Rectal smooth muscle tissue (tissue), 1 donor: ENCODE measurements around the gene OR4F15.

ENCODE experiments used
- H3K27ac ChIP-seq: one replicate; pipeline ENCODE4 v1.7.0; 2013; ENCODE audit warnings: low read depth, low read length, inconsistent platforms
- H3K27me3 ChIP-seq: one replicate; pipeline ENCODE4 v1.7.0; 2013; ENCODE audit warnings: low read length; ENCODE audit not compliant: control insufficient read depth, insufficient read depth
- H3K36me3 ChIP-seq: one replicate; pipeline ENCODE4 v1.7.0; 2013; ENCODE audit warnings: low read length; ENCODE audit not compliant: control insufficient read depth, insufficient read depth
- H3K4me1 ChIP-seq: one replicate; pipeline ENCODE4 v1.7.0; 2013; ENCODE audit warnings: low read length; ENCODE audit not compliant: control insufficient read depth, insufficient read depth
- H3K4me3 ChIP-seq: one replicate; pipeline ENCODE4 v1.7.0; 2013; ENCODE audit warnings: low read length
- H3K9ac ChIP-seq: one replicate; pipeline ENCODE4 v1.7.0; 2013; ENCODE audit warnings: low read length

The OR4F15 gene

DNA sequence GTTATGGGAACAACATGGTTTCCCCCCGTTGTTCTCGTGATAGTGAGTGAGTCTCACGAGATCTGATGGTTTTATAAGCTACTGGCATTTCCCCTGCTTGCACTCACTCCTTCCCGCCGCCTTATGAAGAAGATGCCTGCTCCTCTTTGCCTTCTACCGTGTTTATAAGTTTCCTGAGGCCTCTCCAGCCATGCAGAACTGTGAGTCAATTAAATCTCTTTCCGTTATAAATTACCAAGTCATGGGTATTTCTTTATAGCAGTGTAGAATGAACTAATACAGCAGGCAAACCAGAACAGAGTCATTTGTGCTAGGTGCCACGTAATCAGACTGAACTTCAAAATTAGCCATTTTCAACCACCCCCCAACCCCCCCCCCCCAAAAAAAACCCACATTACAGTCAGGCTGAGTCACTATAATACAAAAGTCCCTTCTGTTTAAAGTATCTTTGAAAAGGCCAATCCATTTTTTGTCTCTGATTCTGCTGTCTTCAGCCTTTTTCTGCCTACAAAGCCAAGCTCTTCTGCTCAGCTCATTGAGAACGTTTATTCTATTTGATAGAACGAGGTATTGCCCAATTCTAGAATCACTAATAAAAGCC lies 4.6 kb upstream of the OR4F15 start:
- H3K36me3 ChIP-seq: no peaks in the 10 kb centered on the region
- peaks cover 6% of the 10 kb centered on the region for H3K4me1 ChIP-seq
- H3K4me3 ChIP-seq: no peak overlapping the region
- no peak overlapping the region for H3K9ac ChIP-seq
- no peak overlapping the region for H3K27ac ChIP-seq
- H3K27me3 ChIP-seq: no peaks in the 10 kb centered on the region

DNA sequence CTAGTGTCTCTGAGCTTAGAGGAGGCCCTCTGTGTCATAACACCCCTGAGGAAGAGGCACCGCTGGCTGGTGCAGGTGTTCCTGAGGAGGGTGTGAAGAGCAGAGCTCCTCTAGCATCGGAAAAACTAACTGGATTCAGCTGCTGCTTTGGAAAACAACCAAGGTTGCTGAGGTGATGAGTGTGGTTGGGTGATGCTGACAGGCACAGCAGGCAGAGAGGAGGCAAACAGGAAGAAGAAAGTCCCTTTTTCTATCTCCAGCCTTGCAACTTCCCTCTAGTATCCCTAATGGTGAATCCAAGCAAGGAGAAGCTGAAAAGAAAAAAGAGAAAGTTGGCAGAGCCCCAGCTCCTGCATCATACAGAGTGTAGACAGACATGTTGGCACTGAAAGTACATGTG lies 3.8 kb upstream of the OR4F15 start:
- H3K4me1 ChIP-seq: peaks cover 4% of the 10 kb centered on the region
- H3K27me3 ChIP-seq: no peaks in the 10 kb centered on the region
- H3K27ac ChIP-seq: no peak overlapping the region
- no peak overlapping the region for H3K4me3 ChIP-seq
- H3K9ac ChIP-seq: no peak overlapping the region
- no peaks in the 10 kb centered on the region for H3K36me3 ChIP-seq

DNA sequence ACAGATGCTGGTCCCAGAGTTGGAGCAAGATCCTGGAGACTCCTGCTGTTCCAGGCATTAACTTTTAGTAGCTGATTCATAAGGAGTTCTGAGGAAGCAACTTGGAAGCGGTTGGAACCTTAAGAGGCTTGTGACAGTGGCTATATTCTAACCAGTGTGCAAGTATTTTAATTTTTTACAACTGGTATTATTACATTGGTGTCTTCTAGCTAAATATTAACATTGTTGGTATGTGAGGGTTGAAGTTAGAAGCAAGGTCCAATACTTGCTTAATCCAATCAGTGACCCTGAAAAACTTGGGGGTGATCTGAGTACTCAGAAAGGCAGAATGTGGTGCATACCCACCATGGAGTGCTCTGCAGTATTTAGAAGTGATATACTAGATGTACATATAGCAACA lies 1.5 kb upstream of the OR4F15 start:
- H3K36me3 ChIP-seq: no peaks in the 10 kb centered on the region
- no peaks in the 10 kb centered on the region for H3K4me1 ChIP-seq
- no peak overlapping the region for H3K4me3 ChIP-seq
- no peak overlapping the region for H3K9ac ChIP-seq
- H3K27me3 ChIP-seq: no peaks in the 10 kb centered on the region
- no peak overlapping the region for H3K27ac ChIP-seq

DNA sequence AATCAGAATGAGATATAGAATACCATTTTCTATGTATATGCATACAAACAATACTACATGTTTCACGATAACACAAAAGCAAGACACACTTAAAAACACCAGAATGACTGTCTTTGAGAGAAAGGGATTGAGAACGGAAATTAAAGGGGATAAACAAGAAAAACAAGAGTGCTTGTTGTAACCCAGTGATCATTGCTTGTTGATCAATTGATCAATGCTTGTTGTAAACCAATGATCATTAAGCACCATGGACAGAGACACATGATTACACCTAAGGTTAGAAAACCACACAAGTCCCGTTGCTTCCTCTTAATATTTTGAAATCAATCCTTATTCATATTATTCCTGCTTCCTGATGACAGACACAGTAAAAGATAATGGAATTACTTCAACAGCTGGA lies 1.1 kb upstream of the OR4F15 start:
- Histone ChIP-seq H3K4me3 (no peak overlapping the region), H3K4me1 (no peaks in the 10 kb centered on the region), H3K9ac (no peak overlapping the region), H3K36me3 (no peaks in the 10 kb centered on the region), H3K27me3 (no peaks in the 10 kb centered on the region), H3K27ac (no peak overlapping the region)

DNA sequence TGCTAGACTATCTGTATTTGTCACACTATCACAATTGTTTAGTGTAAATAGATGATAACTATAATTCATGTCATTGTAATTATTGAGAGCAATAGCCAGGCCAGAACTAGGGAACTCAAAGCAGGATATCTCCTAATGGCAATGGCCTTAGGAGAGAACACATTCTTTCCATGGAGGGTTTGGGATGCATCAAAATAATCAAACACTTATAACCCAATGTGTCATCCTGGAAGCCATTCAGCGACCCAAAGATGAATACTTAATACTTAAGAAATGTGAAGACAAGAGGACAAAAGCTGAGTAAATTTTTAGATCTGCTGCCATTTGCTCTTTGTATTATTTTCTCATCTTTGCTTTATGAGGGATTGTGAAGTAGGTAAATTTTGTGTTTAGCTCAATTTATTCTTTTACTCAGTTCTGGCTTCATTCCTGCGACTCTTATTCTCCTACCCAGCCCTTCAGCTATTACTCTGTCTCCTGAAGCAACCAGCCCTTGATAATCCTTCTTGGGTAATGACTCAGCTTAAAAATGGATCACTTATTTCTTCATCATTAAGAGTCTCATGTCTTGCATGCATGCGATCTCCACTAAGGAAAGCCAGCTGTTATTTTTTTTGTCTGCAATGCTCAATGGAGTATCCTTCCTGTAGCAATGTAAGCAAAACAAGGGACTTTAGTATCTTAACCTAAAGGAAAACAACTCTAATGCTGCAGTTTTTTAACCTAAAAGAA lies 2.0 kb downstream of the OR4F15 start:
- no peaks in the 10 kb centered on the region for H3K36me3 ChIP-seq
- H3K27me3 ChIP-seq: no peaks in the 10 kb centered on the region
- no peak overlapping the region for H3K9ac ChIP-seq
- no peaks in the 10 kb centered on the region for H3K4me1 ChIP-seq
- H3K4me3 ChIP-seq: no peak overlapping the region
- no peak overlapping the region for H3K27ac ChIP-seq

DNA sequence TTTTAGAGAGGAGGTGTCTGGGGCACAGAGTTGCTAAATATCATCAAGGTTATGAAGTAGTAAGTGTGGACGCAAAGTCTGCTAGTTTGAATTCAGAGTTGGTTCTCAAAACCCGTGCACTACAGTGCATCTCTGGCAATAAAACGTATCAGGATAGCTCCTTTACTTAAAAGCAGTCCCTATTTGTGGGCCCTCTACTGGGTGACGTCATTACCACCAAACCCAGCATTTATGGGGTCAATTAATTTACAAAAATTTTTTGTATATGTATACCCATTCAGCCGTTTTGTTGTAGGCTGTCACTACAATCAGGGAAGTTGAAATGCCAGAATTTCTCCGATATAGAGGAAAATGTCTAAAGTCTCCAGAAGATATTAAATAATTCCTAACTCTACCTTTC lies 8.8 kb downstream of the OR4F15 start:
- Histone ChIP-seq H3K9ac (no peak overlapping the region), H3K27ac (no peak overlapping the region), H3K36me3 (no peaks in the 10 kb centered on the region), H3K4me3 (no peak overlapping the region), H3K27me3 (no peaks in the 10 kb centered on the region), H3K4me1 (no peaks in the 10 kb centered on the region)

DNA sequence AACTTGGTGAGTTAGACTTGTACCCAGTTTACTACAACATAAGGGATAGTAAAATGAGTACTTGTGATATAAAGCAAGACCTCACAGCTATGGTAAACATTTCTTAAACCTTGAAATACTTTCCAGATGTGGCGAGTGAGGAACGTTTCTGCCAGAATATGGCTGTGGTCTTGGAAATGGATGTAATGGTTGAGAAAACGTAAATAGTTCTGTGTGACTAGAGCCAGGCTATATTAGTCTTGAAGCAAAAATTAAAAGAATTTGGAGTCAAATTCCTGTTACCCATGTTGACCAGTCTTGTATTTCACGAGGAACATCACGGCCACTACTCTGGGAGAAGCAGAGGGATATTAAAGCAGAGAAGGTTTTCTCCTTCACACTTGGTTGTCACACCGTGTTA lies 15.3 kb downstream of the OR4F15 start:
- H3K4me3 ChIP-seq: no peak overlapping the region
- no peaks in the 10 kb centered on the region for H3K36me3 ChIP-seq
- H3K4me1 ChIP-seq: no peaks in the 10 kb centered on the region
- no peak overlapping the region for H3K9ac ChIP-seq
- no peak overlapping the region for H3K27ac ChIP-seq
- no peaks in the 10 kb centered on the region for H3K27me3 ChIP-seq

DNA sequence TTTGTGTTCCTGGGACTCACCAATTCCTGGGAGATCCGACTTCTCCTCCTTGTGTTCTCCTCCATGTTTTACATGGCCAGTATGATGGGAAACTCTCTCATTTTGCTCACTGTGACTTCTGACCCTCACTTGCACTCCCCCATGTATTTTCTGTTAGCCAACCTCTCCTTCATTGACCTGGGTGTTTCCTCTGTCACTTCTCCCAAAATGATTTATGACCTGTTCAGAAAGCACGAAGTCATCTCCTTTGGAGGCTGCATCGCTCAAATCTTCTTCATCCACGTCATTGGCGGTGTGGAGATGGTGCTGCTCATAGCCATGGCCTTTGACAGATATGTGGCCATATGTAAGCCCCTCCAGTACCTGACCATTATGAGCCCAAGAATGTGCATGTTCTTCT lies 16.8 kb downstream of the OR4F15 start:
- Histone ChIP-seq H3K27me3 (no peaks in the 10 kb centered on the region), H3K27ac (no peak overlapping the region), H3K4me3 (no peak overlapping the region), H3K9ac (no peak overlapping the region), H3K4me1 (no peaks in the 10 kb centered on the region), H3K36me3 (no peaks in the 10 kb centered on the region)

DNA sequence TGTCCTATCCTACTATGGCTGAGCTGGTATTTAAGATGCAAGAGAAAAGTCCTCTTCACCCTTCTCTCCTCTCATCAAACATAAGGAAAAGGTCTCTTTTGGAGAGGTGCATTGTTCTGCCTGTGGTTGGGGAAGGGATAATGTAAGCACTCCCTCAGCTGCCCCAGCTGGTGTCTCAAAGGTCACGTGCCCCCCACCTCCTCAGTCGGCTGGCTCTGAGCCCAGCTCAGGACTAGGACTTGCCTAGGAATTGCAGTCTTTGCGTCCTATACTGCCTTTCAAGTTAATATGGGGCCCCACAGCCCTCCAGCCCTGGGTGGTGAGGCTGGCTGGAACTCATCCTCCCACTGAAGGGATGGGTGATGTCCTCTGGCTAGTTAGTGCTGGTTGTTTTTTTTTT lies 29.7 kb downstream of the OR4F15 start:
- no peaks in the 10 kb centered on the region for H3K36me3 ChIP-seq

DNA sequence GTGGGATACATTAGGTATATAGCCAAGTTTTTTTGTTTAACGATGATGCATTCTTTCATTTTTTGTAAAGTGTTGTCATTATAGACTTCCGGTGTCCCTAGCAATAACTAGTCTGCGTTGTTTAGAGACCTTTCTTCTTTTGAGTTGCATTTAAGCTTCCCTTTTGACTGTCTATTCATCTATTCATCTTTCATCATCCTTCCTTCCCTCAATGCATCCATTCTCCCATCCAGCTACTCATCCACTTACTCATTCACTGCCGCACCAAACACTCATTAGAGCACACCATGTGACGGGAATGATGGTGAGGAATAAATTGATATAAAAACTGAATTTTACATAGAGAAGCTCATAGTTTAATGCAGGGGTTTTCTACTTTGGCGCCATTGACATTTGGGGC lies 32.9 kb downstream of the OR4F15 start:
- Histone ChIP-seq H3K9ac (no peak overlapping the region), H3K36me3 (no peaks in the 10 kb centered on the region), H3K4me3 (no peak overlapping the region), H3K4me1 (no peaks in the 10 kb centered on the region), H3K27ac (no peak overlapping the region), H3K27me3 (no peaks in the 10 kb centered on the region)

More for the DNA sequence above, 29.7 kb downstream of the OR4F15 start:
- Histone ChIP-seq H3K27ac (no peak overlapping the region), H3K9ac (no peak overlapping the region), H3K4me1 (no peaks in the 10 kb centered on the region), H3K4me3 (no peak overlapping the region), H3K27me3 (no peaks in the 10 kb centered on the region)

DNA sequence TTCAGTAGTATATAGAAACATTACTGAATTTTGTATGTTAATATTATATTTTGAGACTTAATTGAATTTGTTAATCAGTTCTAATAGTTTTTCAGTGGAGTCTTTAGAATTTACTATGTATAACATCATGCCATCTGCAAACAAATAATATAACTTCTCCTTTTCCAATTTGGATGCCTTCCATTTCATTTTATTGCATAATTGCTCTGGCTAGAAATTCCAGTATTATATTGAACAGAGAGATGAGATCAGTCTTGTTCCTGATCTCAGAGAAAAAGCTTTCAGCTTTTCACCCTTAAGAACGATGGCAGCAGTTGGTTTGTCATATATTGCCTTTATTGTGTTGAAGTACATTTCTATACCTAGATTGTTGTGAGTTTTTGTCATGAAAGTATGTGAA lies 40.4 kb downstream of the OR4F15 start:
- Histone ChIP-seq H3K4me1 (no peaks in the 10 kb centered on the region), H3K9ac (no peak overlapping the region), H3K4me3 (no peak overlapping the region), H3K27ac (no peak overlapping the region), H3K27me3 (no peaks in the 10 kb centered on the region), H3K36me3 (no peaks in the 10 kb centered on the region)
